Measurements from ENCODE around the gene BTBD9. TPM values are rescaled to one million over a fixed set of nuclear protein-coding genes. Genes with fewer than 3 reads are reported as not detected.
"Not testable (repeated sequence)": the region's sequence is repeated elsewhere in the genome, so short reads cannot be mapped to it uniquely, and the experiment has no call there.

The BTBD9 gene
- total RNA-seq, 1 donor from 2014 or later, result 49.7 TPM

GRCh38 chr6:38625217-38625616, 14.5 kb downstream of the BTBD9 start:
- TF ChIP-seq, protein P1, sequence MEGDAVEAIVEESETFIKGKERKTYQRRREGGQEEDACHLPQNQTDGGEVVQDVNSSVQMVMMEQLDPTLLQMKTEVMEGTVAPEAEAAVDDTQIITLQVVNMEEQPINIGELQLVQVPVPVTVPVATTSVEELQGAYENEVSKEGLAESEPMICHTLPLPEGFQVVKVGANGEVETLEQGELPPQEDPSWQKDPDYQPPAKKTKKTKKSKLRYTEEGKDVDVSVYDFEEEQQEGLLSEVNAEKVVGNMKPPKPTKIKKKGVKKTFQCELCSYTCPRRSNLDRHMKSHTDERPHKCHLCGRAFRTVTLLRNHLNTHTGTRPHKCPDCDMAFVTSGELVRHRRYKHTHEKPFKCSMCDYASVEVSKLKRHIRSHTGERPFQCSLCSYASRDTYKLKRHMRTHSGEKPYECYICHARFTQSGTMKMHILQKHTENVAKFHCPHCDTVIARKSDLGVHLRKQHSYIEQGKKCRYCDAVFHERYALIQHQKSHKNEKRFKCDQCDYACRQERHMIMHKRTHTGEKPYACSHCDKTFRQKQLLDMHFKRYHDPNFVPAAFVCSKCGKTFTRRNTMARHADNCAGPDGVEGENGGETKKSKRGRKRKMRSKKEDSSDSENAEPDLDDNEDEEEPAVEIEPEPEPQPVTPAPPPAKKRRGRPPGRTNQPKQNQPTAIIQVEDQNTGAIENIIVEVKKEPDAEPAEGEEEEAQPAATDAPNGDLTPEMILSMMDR (IDR thresholded peaks at IDR 0.05), result no peak
- no peaks in the 10 kb centered on the region for H3K9me3 ChIP-seq
- H3K36me3 ChIP-seq, result no peaks in the 10 kb centered on the region
- peaks cover 4% of the 10 kb centered on the region for H3K4me1 ChIP-seq
- intact Hi-C loops (cut with DNase I), result no loop called here
- no peaks in the 10 kb centered on the region for H3K27me3 ChIP-seq (ENCODE audit: low read depth)
- H3K27ac ChIP-seq, result no peak overlapping the region
- DNase-seq (no peak), ATAC-seq (no peak)
- H3K4me3 ChIP-seq, result no peak overlapping the region

GRCh38 chr6:38619342-38619741, 20.4 kb downstream of the BTBD9 start:
- DNase-seq; H3K4me1 ChIP-seq; ATAC-seq; H3K9me3 ChIP-seq; intact Hi-C loops (cut with DNase I); H3K36me3 ChIP-seq; H3K4me3 ChIP-seq; H3K27me3 ChIP-seq (ENCODE audit: low read depth): not testable (repeated sequence)
- H3K27ac ChIP-seq, result peak overlapping the region; percentile 36

DNA sequence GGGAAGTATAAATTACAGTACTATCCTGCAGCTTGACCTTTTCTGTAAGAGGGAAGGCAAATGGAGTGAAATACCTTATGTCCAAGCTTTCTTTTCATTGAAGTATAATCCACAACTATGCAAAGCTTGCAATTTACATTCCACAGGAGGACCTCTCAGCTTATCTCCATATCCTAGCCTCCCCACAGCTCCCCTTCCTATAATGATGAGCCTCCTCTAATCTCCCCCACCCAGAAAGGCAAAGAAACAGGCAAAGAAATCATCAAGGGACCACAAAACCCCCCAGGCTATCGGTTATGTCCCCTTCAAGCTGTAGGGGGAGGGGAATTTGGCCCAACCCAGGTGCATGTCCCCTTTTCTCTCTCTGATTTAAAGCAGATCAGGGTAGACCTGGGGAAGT, 21.4 kb downstream of the BTBD9 start:
- not testable (repeated sequence) for H3K4me3 ChIP-seq, H3K9me3 ChIP-seq

DNA sequence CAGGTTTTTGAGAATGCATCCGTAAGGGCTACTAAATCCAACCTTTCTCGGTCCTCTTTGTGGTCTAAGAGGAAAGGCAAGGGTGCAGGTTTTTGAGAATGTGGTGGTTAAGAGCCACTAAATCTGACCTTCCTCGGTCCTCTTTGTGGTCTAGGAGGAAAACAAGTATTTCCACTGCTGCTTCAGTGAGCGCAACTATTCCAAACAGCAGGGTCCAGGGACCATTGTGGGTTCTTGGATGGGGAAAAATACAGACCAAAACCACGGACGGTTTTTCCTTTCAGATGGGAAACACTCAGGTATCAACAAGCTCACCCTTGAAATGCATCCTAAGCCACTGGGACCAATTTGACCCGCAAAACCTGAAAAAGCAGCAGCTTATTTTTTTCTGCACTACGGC, 21.9 kb downstream of the BTBD9 start:
- Histone ChIP-seq H3K27ac (no peak overlapping the region), H3K4me1 (peaks cover 10% of the 10 kb centered on the region), H3K9me3 (no peaks in the 10 kb centered on the region), H3K27me3 (ENCODE audit: low read depth) (no peaks in the 10 kb centered on the region), H3K4me3 (no peak overlapping the region), H3K36me3 (no peaks in the 10 kb centered on the region)
- intact Hi-C loops (cut with DNase I), result no loop called here
- DNase-seq, result no peak
- ATAC-seq, result no peak
- TF ChIP-seq, protein P1 (IDR thresholded peaks at IDR 0.05), result no peak

More for the DNA sequence above, 21.4 kb downstream of the BTBD9 start:
- ATAC-seq; H3K27ac ChIP-seq; DNase-seq; H3K27me3 ChIP-seq (ENCODE audit: low read depth); intact Hi-C loops (cut with DNase I); H3K4me1 ChIP-seq; H3K36me3 ChIP-seq: not testable (repeated sequence)

DNA sequence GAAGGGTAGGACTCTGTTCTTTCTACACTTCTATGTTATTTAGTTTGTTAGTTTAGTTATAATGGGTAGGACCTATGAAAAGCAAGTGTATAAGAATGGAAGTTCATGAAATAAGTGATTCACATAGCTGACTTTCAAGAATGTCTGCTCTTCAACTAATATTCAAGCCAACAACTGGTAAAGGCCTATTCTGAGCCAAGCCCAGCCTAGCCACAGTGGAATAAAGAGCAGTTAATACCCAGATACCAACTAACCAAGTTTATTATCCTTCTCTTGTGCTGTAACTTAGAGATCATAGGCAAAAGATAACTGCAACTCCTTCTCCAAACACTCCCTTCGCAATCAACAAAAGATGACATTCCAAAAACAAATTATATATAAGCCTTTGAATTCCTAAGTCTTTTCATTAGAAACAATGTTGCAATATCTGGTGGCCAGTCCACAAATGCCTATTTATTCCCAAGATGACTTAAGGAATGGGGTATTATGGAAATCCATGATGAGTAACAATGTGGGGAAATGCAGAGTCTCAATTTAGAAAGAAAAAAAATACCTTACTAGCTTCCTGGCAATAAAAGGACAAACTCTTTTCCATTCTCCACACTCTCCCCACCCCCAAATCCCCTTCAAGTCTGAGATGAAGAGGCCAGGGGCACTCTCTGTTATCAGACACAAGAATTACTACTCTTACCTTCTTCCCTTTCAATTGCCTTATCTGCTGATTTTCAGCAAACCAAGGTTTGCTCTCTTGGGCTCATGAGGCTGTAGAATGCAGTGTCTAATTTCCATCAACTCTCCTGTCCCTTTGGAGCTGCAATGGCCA, 27.4 kb downstream of the BTBD9 start:
- Histone ChIP-seq H3K27me3 (ENCODE audit: low read depth) (no peaks in the 10 kb centered on the region), H3K4me3 (no peak overlapping the region), H3K36me3 (no peaks in the 10 kb centered on the region), H3K27ac (no peak overlapping the region), H3K4me1 (peaks cover 19% of the 10 kb centered on the region), H3K9me3 (no peaks in the 10 kb centered on the region)
- ATAC-seq (no peak), DNase-seq (no peak)
- TF ChIP-seq, protein P1 (IDR thresholded peaks at IDR 0.05), result no peak
- intact Hi-C loops (cut with DNase I), result no loop called here

GRCh38 chr6:38610050-38610625, 29.6 kb downstream of the BTBD9 start:
- ATAC-seq, result peak in 1 of 2 donors; percentile 55
- H3K4me1 ChIP-seq, result peaks cover 15% of the 10 kb centered on the region
- TF ChIP-seq, protein P1 (IDR thresholded peaks at IDR 0.05), result no peak
- no peaks in the 10 kb centered on the region for H3K36me3 ChIP-seq
- no peaks in the 10 kb centered on the region for H3K27me3 ChIP-seq (ENCODE audit: low read depth)
- no peak for DNase-seq
- intact Hi-C loops (cut with DNase I), result no loop called here
- H3K4me3 ChIP-seq, result no peak overlapping the region
- H3K27ac ChIP-seq, result peak overlapping the region; percentile 44
- H3K9me3 ChIP-seq, result no peaks in the 10 kb centered on the region
